ENCODE results near the gene DPT. TPM values are rescaled to one million over a fixed set of nuclear protein-coding genes. Genes with fewer than 3 reads are reported as not detected.
A peak's percentile ranks its signal among the peaks of the same experiment; 100 is the strongest.

Gene DPT
- total RNA-seq, 1 donor = 4.3 TPM

- no peaks in the 10 kb centered on the region for H3K4me1 ChIP-seq (ENCODE audit: insufficient read depth, low read length)
- no peaks in the 10 kb centered on the region for H3K27me3 ChIP-seq (ENCODE audit: insufficient read depth, low read length)
- H3K79me2 ChIP-seq (ENCODE audit: insufficient read depth, low read length) = no peaks in the 10 kb centered on the region
- H3K4me3 ChIP-seq (ENCODE audit: insufficient read depth, low read length) = no peak overlapping the region
- no peaks in the 10 kb centered on the region for H4K20me1 ChIP-seq (ENCODE audit: insufficient read depth, low read length)
- DNase-seq (ENCODE audit: insufficient read length, low spot score, missing footprints) = no peak
- H2AFZ ChIP-seq (ENCODE audit: low read length) = no peak overlapping the region
- no peak for TF ChIP-seq CTCF (IDR thresholded peaks at IDR 0.05; ENCODE audit: extremely low read depth, low read depth, low read length)
- no peak overlapping the region for H3K27ac ChIP-seq (ENCODE audit: low read depth, low read length)
- no peak overlapping the region for H3K4me2 ChIP-seq (ENCODE audit: insufficient read depth, low read length)
- no peaks in the 10 kb centered on the region for H3K36me3 ChIP-seq (ENCODE audit: insufficient read depth, low read length)
- no peaks in the 10 kb centered on the region for H3K9me3 ChIP-seq (ENCODE audit: low read depth, low read length)
Measured at GRCh38 chr1:168691541-168691940, 37.5 kb downstream of the DPT start.

GRCh38 chr1:168689726-168690602, 39.0 kb downstream of the DPT start:
- Histone ChIP-seq H3K36me3 (ENCODE audit: insufficient read depth, low read length) (no peaks in the 10 kb centered on the region), H3K79me2 (ENCODE audit: insufficient read depth, low read length) (no peaks in the 10 kb centered on the region), H3K4me1 (ENCODE audit: insufficient read depth, low read length) (no peaks in the 10 kb centered on the region), H3K27ac (ENCODE audit: low read depth, low read length) (no peak overlapping the region), H3K4me3 (ENCODE audit: insufficient read depth, low read length) (no peak overlapping the region), H3K4me2 (ENCODE audit: insufficient read depth, low read length) (no peak overlapping the region), H2AFZ (ENCODE audit: low read length) (no peak overlapping the region), H3K9me3 (ENCODE audit: low read depth, low read length) (no peaks in the 10 kb centered on the region), H3K27me3 (ENCODE audit: insufficient read depth, low read length) (no peaks in the 10 kb centered on the region), H4K20me1 (ENCODE audit: insufficient read depth, low read length) (no peaks in the 10 kb centered on the region)
- DNase-seq (ENCODE audit: insufficient read length, low spot score, missing footprints) = no peak
- TF ChIP-seq CTCF (IDR thresholded peaks at IDR 0.05; ENCODE audit: extremely low read depth, low read depth, low read length) = no peak

GRCh38 chr1:168689327-168689657, 39.7 kb downstream of the DPT start:
- Histone ChIP-seq H2AFZ (ENCODE audit: low read length) (no peak overlapping the region), H3K4me3 (ENCODE audit: insufficient read depth, low read length) (no peak overlapping the region), H3K27ac (ENCODE audit: low read depth, low read length) (no peak overlapping the region), H3K4me2 (ENCODE audit: insufficient read depth, low read length) (no peak overlapping the region), H3K36me3 (ENCODE audit: insufficient read depth, low read length) (no peaks in the 10 kb centered on the region), H4K20me1 (ENCODE audit: insufficient read depth, low read length) (no peaks in the 10 kb centered on the region), H3K4me1 (ENCODE audit: insufficient read depth, low read length) (no peaks in the 10 kb centered on the region), H3K79me2 (ENCODE audit: insufficient read depth, low read length) (no peaks in the 10 kb centered on the region), H3K9me3 (ENCODE audit: low read depth, low read length) (no peaks in the 10 kb centered on the region), H3K27me3 (ENCODE audit: insufficient read depth, low read length) (no peaks in the 10 kb centered on the region)
- no peak for TF ChIP-seq CTCF (IDR thresholded peaks at IDR 0.05; ENCODE audit: extremely low read depth, low read depth, low read length)
- DNase-seq (ENCODE audit: insufficient read length, low spot score, missing footprints) = peak; percentile 42

GRCh38 chr1:168688644-168689326, 40.2 kb downstream of the DPT start:
- Histone ChIP-seq H3K79me2 (ENCODE audit: insufficient read depth, low read length) (no peaks in the 10 kb centered on the region), H4K20me1 (ENCODE audit: insufficient read depth, low read length) (no peaks in the 10 kb centered on the region), H3K4me3 (ENCODE audit: insufficient read depth, low read length) (no peak overlapping the region), H3K27me3 (ENCODE audit: insufficient read depth, low read length) (no peaks in the 10 kb centered on the region), H3K9me3 (ENCODE audit: low read depth, low read length) (no peaks in the 10 kb centered on the region), H3K4me1 (ENCODE audit: insufficient read depth, low read length) (no peaks in the 10 kb centered on the region), H3K4me2 (ENCODE audit: insufficient read depth, low read length) (no peak overlapping the region), H3K36me3 (ENCODE audit: insufficient read depth, low read length) (no peaks in the 10 kb centered on the region), H2AFZ (ENCODE audit: low read length) (no peak overlapping the region), H3K27ac (ENCODE audit: low read depth, low read length) (no peak overlapping the region)
- no peak for TF ChIP-seq CTCF (IDR thresholded peaks at IDR 0.05; ENCODE audit: extremely low read depth, low read depth, low read length)
- no peak for DNase-seq (ENCODE audit: insufficient read length, low spot score, missing footprints)
